ENCODE results near the gene TM9SF2. TPM values are rescaled to one million over a fixed set of nuclear protein-coding genes. Genes with fewer than 3 reads are reported as not detected.
"Not testable (repeated sequence)": the region's sequence is repeated elsewhere in the genome, so short reads cannot be mapped to it uniquely, and the experiment has no call there.

TM9SF2 gene
- total RNA-seq, 2 donors from 2014 or later: 44.0 to 49.0 TPM

GRCh38 chr13:99553033-99553432 lies 51.8 kb downstream of the TM9SF2 start:
- H3K36me3 Mint-ChIP-seq: peaks cover 17 to 40% of the 10 kb centered on the region in 2 donors
- H3K27ac Mint-ChIP-seq: no peak overlapping the region
- DNase-seq (ENCODE audit: low spot score in 2 of 2) (no peak), ATAC-seq (no peak)
- no peaks in the 10 kb centered on the region for H3K9me3 Mint-ChIP-seq

GRCh38 chr13:99555149-99555548 lies 53.9 kb downstream of the TM9SF2 start:
- ATAC-seq: no peak
- DNase-seq (ENCODE audit: low spot score in 2 of 2): no peak

GRCh38 chr13:99556867-99557443 lies 55.7 kb downstream of the TM9SF2 start:
- DNase-seq (ENCODE audit: low spot score in 2 of 2): no peak
- Mint-ChIP-seq H3K27ac (peak overlapping the region in 1 of 2 donors; percentile 25), H3K9me3 (no peaks in the 10 kb centered on the region), H3K36me3 (peaks cover 12 to 37% of the 10 kb centered on the region in 2 donors)
- peak; percentile 54 to 66 for ATAC-seq

More at GRCh38 chr13:99555149-99555548, 53.9 kb downstream of the TM9SF2 start:
- Mint-ChIP-seq H3K9me3 (no peaks in the 10 kb centered on the region), H3K36me3 (peaks cover 21 to 41% of the 10 kb centered on the region in 2 donors), H3K27ac (no peak overlapping the region)

DNA sequence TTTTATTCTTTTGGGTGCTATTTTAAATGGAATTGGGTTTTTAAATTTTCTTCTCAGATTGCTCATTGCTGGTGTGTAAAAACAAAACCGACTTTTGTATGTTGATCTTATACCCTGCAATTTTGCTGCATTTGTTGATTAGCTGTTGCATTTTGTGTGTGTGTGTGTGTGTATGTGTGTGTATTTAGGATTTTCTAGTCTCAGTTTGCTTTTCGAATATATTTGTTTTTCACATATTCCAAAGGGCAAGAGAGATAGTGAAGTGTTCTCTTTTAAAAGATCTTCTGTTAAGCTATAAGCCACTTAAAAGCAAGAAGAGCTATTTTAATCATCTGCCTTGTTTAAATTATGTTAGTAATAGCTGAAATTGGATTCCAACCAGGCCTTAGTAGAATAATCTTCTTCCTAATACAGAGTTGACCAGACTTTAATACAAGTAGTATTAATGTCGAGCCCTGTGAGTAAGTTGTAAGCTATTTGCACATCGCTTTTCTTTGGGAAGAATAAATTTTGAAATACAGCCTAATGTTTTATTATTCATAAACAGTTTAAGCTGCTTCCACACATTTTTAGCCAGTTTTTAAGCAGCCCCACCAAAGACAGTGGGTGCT lies 57.4 kb downstream of the TM9SF2 start:
- H3K9me3 Mint-ChIP-seq: no peaks in the 10 kb centered on the region
- no peak for DNase-seq (ENCODE audit: low spot score in 2 of 2)
- no peak for ATAC-seq
- peaks cover 12 to 34% of the 10 kb centered on the region in 2 donors for H3K36me3 Mint-ChIP-seq
- peak overlapping the region in 1 of 2 donors; percentile 34 for H3K27ac Mint-ChIP-seq

GRCh38 chr13:99559560-99559959 lies 58.3 kb downstream of the TM9SF2 start:
- DNase-seq (ENCODE audit: low spot score in 2 of 2) (no peak), ATAC-seq (no peak)
- Mint-ChIP-seq H3K36me3 (peaks cover 12 to 43% of the 10 kb centered on the region in 2 donors), H3K27ac (no peak overlapping the region), H3K9me3 (no peaks in the 10 kb centered on the region)

- DNase-seq (ENCODE audit: low spot score in 2 of 2) (no peak), ATAC-seq (no peak)
- H3K9me3 Mint-ChIP-seq: no peaks in the 10 kb centered on the region
- peaks cover 6 to 29% of the 10 kb centered on the region in 2 donors for H3K36me3 Mint-ChIP-seq
- H3K27ac Mint-ChIP-seq: no peak overlapping the region
These were observed 62.1 kb downstream of the TM9SF2 start for GRCh38 chr13:99563404-99563803.

DNA sequence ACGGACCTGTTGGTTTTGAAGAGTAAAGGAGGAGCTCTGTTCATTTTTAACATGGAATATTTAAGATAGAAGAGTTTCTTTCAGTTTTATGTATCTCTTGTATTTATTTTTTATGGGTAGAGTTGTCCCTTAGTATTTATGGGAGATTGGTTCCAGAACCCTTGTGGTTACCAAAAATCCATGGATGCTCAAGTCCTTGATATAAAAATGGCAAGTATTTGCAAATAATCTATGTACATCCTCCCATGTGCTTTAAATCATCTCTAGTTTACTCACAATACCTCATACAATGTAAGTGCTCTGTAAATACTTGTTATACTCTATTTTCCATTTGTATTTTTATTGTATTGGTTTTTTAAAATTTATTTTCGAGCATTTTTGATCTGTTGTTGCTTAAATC lies 63.1 kb downstream of the TM9SF2 start:
- Mint-ChIP-seq H3K27ac (no peak overlapping the region), H3K9me3 (no peaks in the 10 kb centered on the region), H3K36me3 (peaks cover 0 to 26% of the 10 kb centered on the region in 2 donors)
- no peak for ATAC-seq
- no peak for DNase-seq (ENCODE audit: low spot score in 2 of 2)

- Mint-ChIP-seq H3K36me3 (peaks cover 0 to 26% of the 10 kb centered on the region in 2 donors), H3K9me3 (no peaks in the 10 kb centered on the region), H3K27ac (peak overlapping the region in 1 of 2 donors; percentile 57)
- DNase-seq (ENCODE audit: low spot score in 2 of 2) (no peak), ATAC-seq (no peak)
These were observed 64.3 kb downstream of the TM9SF2 start for GRCh38 chr13:99565478-99566124.

DNA sequence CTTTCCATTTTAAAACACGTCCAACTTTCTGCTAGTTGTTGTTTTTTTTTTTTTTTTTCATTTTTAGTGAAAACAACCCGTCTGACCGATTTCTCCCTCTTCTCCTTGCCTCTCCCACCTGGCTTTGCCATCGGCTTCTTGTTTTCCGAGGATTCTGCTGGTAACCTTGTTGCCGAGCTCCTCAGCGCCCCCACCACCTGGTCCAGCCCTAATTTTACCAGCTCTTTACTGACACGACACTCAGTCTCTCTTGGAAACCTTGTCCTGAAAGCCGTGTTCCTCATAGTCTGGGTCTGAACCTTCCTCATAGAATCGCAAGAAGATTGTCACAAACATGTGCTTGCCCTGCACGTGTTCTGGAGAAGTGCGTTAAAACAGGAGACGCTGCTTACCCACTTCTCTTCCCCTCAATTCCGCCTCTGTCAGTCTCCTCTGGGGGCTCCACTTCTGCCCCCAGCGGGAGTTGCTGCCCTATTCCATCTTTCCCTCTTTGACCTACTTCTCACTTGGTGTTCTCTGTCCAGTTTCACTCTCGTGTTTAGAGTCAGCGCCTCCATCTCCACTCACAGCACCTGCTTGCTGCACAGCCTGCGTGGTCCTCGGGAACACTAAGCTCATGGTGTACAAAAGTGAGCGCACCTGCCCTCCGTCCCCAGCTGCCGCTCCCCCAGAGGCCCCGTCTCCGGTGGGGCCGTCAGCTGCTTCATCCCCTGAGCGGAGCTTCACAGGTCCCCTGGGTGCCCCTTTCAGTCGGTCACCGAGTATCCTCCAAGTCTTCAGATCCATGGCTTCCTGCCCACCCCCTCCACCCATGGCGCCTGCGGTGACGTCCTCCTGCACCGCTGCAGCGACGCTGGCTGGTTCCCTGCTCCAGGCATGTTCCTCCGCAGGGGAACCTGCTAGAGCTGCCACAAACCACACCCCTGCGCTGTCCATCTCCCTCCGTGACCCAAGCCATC lies 65.1 kb downstream of the TM9SF2 start:
- no peaks in the 10 kb centered on the region for H3K9me3 Mint-ChIP-seq
- H3K36me3 Mint-ChIP-seq: peaks cover 0 to 21% of the 10 kb centered on the region in 2 donors
- DNase-seq (ENCODE audit: low spot score in 2 of 2) (no peak), ATAC-seq (peak; percentile 22 to 40)
- H3K27ac Mint-ChIP-seq: peak overlapping the region in 1 of 2 donors; percentile 57

- not testable (repeated sequence) for DNase-seq (ENCODE audit: low spot score in 2 of 2); H3K27ac Mint-ChIP-seq; H3K9me3 Mint-ChIP-seq; ATAC-seq
- peaks cover 0 to 16% of the 10 kb centered on the region in 2 donors for H3K36me3 Mint-ChIP-seq
These were observed 67.6 kb downstream of the TM9SF2 start for GRCh38 chr13:99568901-99569300.

GRCh38 chr13:99572131-99572530 lies 70.9 kb downstream of the TM9SF2 start:
- H3K27ac Mint-ChIP-seq: no peak overlapping the region
- ATAC-seq: peak in 1 of 2 donors; percentile 8
- no peaks in the 10 kb centered on the region for H3K9me3 Mint-ChIP-seq
- peaks cover 0 to under 1% of the 10 kb centered on the region in 2 donors for H3K36me3 Mint-ChIP-seq
- DNase-seq (ENCODE audit: low spot score in 2 of 2): no peak

DNA sequence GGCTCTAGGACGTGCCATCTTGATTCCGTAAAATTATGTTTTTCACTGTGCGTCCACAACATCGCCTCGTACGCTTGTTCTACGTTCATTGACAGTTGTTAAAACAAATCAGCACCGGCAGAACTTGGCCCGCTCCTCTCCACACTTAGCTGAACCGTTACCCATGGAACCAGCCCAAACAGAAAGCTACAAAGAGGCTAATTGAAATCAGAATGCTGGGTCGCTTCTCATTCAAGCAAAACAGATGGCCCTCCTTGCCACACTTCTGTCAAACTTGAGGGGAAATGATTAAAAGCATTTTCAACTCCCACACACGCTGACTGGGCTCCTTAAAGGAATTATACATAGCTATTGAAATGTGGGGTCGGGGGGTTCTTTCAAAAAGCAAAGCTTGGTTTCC lies 71.6 kb downstream of the TM9SF2 start:
- DNase-seq (ENCODE audit: low spot score in 2 of 2) (no peak), ATAC-seq (no peak)
- Mint-ChIP-seq H3K27ac (no peak overlapping the region), H3K36me3 (no peaks in the 10 kb centered on the region), H3K9me3 (no peaks in the 10 kb centered on the region)

DNA sequence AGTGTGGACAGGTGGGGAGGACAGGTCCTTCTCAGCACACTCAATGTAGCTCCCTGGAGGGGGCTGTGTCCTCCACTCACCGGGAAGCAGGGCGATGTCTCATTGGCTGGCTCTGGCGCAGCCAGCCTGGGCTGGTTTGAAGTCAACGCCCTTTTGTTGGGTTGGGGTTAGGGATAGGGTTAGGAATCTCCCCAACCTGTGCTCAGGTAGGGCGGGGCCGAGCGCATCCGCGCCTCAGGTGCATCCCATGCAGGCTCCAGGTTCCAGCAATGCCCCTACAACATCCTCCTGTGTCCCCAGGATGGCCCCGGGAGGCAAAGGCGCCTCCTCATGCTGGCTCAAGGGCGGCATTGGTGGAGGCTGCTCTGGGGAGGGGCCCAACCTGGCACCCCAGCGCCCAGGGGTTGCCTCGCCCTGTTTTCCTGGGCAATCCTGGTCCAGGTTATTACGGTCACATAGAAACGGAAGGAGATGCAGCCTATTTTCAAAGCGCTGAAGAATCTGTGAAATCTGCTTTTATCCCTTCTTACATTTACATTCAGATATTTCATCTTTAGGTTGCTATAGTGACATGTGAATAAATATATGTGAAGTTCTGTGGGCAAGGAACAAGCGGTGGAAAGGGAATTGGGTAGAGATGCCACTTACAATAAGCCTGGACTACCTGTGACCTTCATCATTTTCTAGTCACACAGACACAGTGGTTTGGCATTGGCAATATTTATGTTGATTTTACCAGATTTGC lies 74.3 kb downstream of the TM9SF2 start:
- H3K9me3 Mint-ChIP-seq: no peaks in the 10 kb centered on the region
- no peaks in the 10 kb centered on the region for H3K36me3 Mint-ChIP-seq
- ATAC-seq (peak; percentile 11 to 24), DNase-seq (ENCODE audit: low spot score in 2 of 2) (no peak)
- H3K27ac Mint-ChIP-seq: no peak overlapping the region

DNA sequence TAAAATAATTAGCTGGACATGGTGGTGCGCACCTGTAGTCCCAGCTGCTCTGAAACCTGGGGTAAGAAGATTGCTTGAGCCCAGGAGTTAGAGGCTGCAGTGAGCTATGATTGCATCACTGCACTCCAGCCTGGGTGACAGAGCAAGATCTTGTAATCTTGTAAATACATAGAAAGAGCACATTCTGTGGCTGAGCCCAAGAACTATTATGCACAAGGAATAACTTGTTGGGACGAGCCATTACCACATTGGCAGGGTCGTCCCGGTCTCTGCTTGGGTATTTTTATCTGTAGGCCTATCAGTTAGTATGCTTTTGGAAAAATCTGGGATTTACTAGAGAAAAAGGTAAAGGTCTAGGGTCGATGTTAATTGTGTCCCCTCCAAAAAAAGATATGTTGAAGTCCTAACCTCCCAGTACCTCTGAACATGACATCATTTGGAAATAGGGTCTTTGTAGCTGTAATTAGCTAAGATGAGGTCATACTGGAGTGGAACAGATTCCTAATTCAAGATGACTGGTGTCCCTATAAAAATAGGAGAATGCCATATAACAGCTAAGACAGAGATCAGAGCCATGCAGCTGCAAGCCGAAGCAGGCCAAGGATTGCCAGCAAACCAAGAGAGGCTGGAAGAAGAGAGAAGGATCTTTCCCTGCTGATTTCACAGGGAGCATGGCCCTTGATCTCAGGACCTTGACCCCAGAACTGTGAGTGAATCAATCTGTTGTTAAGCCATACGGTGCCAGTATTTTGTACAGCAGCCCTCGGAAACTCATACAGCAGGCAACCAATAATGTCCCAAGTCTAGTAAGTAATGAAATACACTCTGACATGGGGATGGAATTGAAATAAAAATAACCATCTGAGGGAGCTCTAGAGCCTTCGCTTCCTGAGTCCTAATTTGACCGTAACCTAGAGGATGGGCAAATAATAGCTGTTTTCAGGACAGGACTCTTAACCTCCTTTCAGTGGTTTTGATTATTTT lies 77.0 kb downstream of the TM9SF2 start:
- no peaks in the 10 kb centered on the region for H3K9me3 Mint-ChIP-seq
- ATAC-seq (no peak), DNase-seq (ENCODE audit: low spot score in 2 of 2) (no peak)
- H3K36me3 Mint-ChIP-seq: no peaks in the 10 kb centered on the region
- no peak overlapping the region for H3K27ac Mint-ChIP-seq
